Measurements from ENCODE around the gene CD55. TPM values are rescaled to one million over a fixed set of nuclear protein-coding genes. Genes with fewer than 3 reads are reported as not detected.

CD55 gene, protein sequence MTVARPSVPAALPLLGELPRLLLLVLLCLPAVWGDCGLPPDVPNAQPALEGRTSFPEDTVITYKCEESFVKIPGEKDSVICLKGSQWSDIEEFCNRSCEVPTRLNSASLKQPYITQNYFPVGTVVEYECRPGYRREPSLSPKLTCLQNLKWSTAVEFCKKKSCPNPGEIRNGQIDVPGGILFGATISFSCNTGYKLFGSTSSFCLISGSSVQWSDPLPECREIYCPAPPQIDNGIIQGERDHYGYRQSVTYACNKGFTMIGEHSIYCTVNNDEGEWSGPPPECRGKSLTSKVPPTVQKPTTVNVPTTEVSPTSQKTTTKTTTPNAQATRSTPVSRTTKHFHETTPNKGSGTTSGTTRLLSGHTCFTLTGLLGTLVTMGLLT
- 10.4 and 14.7 TPM in 2 replicates for polyA plus RNA-seq (2012; rRNA removed)
- 20.5 and 23.6 TPM in 2 replicates for polyA plus RNA-seq (2012; cell fraction: cytosol; rRNA removed)
- polyA plus RNA-seq (2012; cell fraction: nucleus; rRNA removed) = 6.6 and 8.8 TPM in 2 replicates

DNA sequence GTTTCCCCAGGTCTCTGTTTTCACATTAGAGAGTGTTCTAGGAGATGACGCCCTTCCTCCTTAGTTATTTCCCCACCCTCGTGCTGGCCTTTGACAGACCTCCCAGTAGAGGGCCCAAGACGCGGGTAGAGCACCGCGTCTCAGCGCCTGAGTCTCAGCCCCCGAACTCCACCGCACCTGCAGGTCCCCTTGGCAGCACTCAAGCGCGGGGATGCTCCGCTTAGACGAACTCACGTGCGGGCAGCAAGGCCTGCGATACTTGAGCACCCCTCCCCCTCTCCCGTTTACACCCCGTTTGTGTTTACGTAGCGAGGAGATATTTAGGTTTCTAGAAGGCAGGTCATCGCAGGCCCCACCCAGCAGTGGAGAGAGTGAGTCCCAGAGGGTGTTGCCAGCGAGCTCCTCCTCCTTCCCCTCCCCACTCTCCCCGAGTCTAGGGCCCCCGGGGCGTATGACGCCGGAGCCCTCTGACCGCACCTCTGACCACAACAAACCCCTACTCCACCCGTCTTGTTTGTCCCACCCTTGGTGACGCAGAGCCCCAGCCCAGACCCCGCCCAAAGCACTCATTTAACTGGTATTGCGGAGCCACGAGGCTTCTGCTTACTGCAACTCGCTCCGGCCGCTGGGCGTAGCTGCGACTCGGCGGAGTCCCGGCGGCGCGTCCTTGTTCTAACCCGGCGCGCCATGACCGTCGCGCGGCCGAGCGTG, at the start of gene CD55:
Gene CD55 (plus strand): TSS at position 600 of the 711 bp plus-strand sequence. CDS start 88 bp downstream, at position 688.
- no peak within 1 kb of the TSS for H3K27ac ChIP-seq (ENCODE audit: low read depth in 2 of 2, low read length in 1 of 2)
- peaks cover 0 to 3% of the 10 kb centered on the region in 2 experiments; a peak in 2 of 4 replicates for H3K4me1 ChIP-seq (ENCODE audit: control insufficient read depth in 1 of 2, insufficient read depth in 2 of 2, low read depth in 1 of 2, low read length in 1 of 2)
- DNase-seq = peak; percentile 56
- peak within 1 kb of the TSS; percentile 63 to 68 for H3K4me3 ChIP-seq (ENCODE audit: low read depth in 2 of 2, low read length in 1 of 2)
- 3% methylated on average over 23 of the region's 53 CpGs for WGBS (ENCODE audit: low lambda C conversion rate)
- H4K20me1 ChIP-seq (ENCODE audit: insufficient read depth) = no peaks in the 10 kb centered on the region
- peak within 1 kb of the TSS; percentile 85 for H2AFZ ChIP-seq (ENCODE audit: low read depth)
- no peaks in the 10 kb centered on the region for H3F3A ChIP-seq (replicated peaks; ENCODE audit: insufficient read depth)
- H3K27me3 ChIP-seq (ENCODE audit: insufficient read depth) = peaks cover 13% of the 10 kb centered on the region; the same call in 1 of the 2 replicates
- H3K9me2 ChIP-seq = no peaks in the 10 kb centered on the region
- H3K36me3 ChIP-seq (replicated peaks in 1 of 2; ENCODE audit: control insufficient read depth in 1 of 2, insufficient read depth in 2 of 2, low read length in 1 of 2) = peaks cover 0 to 8% of the 10 kb centered on the region in 2 experiments
- TF ChIP-seq MEF2A (IDR thresholded peaks at IDR 0.05; ENCODE audit: borderline replicate concordance, low read depth) (no peak), FOXJ3 (CRISPR knock-in tag; IDR thresholded peaks at IDR 0.05) (no peak), CHD2 (IDR thresholded peaks at IDR 0.05; ENCODE audit: low read length, partially characterized antibody) (peak; percentile 54), TAF1 (IDR thresholded peaks at IDR 0.05; ENCODE audit: borderline replicate concordance, low read depth, low read length) (no peak), SIN3A (IDR thresholded peaks at IDR 0.05; ENCODE audit: borderline replicate concordance, low read depth, low read length) (no peak), RCOR1 (IDR thresholded peaks at IDR 0.05; ENCODE audit: low read length) (no peak), NRF1 (IDR thresholded peaks at IDR 0.05; ENCODE audit: low read depth, low read length) (no peak), RAD21 (IDR thresholded peaks at IDR 0.05; ENCODE audit: low read length) (no peak), NFIC (IDR thresholded peaks at IDR 0.05; ENCODE audit: borderline replicate concordance) (no peak), EP300 (IDR thresholded peaks at IDR 0.05; ENCODE audit: borderline replicate concordance in 1 of 2, low read depth in 1 of 2, low read length in 1 of 2) (no peak)
- TF ChIP-seq, protein P1, sequence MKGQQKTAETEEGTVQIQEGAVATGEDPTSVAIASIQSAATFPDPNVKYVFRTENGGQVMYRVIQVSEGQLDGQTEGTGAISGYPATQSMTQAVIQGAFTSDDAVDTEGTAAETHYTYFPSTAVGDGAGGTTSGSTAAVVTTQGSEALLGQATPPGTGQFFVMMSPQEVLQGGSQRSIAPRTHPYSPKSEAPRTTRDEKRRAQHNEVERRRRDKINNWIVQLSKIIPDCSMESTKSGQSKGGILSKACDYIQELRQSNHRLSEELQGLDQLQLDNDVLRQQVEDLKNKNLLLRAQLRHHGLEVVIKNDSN (IDR thresholded peaks at IDR 0.05; ENCODE audit: borderline replicate concordance, low read depth) = no peak
- TF ChIP-seq, protein P2, sequence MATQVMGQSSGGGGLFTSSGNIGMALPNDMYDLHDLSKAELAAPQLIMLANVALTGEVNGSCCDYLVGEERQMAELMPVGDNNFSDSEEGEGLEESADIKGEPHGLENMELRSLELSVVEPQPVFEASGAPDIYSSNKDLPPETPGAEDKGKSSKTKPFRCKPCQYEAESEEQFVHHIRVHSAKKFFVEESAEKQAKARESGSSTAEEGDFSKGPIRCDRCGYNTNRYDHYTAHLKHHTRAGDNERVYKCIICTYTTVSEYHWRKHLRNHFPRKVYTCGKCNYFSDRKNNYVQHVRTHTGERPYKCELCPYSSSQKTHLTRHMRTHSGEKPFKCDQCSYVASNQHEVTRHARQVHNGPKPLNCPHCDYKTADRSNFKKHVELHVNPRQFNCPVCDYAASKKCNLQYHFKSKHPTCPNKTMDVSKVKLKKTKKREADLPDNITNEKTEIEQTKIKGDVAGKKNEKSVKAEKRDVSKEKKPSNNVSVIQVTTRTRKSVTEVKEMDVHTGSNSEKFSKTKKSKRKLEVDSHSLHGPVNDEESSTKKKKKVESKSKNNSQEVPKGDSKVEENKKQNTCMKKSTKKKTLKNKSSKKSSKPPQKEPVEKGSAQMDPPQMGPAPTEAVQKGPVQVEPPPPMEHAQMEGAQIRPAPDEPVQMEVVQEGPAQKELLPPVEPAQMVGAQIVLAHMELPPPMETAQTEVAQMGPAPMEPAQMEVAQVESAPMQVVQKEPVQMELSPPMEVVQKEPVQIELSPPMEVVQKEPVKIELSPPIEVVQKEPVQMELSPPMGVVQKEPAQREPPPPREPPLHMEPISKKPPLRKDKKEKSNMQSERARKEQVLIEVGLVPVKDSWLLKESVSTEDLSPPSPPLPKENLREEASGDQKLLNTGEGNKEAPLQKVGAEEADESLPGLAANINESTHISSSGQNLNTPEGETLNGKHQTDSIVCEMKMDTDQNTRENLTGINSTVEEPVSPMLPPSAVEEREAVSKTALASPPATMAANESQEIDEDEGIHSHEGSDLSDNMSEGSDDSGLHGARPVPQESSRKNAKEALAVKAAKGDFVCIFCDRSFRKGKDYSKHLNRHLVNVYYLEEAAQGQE (IDR thresholded peaks at IDR 0.05; ENCODE audit: low read depth, low read length) = no peak
- TF ChIP-seq, protein P3, sequence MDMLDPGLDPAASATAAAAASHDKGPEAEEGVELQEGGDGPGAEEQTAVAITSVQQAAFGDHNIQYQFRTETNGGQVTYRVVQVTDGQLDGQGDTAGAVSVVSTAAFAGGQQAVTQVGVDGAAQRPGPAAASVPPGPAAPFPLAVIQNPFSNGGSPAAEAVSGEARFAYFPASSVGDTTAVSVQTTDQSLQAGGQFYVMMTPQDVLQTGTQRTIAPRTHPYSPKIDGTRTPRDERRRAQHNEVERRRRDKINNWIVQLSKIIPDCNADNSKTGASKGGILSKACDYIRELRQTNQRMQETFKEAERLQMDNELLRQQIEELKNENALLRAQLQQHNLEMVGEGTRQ (IDR thresholded peaks at IDR 0.05; ENCODE audit: borderline replicate concordance, low read depth, low read length) = no peak
- TF ChIP-seq, protein P4, sequence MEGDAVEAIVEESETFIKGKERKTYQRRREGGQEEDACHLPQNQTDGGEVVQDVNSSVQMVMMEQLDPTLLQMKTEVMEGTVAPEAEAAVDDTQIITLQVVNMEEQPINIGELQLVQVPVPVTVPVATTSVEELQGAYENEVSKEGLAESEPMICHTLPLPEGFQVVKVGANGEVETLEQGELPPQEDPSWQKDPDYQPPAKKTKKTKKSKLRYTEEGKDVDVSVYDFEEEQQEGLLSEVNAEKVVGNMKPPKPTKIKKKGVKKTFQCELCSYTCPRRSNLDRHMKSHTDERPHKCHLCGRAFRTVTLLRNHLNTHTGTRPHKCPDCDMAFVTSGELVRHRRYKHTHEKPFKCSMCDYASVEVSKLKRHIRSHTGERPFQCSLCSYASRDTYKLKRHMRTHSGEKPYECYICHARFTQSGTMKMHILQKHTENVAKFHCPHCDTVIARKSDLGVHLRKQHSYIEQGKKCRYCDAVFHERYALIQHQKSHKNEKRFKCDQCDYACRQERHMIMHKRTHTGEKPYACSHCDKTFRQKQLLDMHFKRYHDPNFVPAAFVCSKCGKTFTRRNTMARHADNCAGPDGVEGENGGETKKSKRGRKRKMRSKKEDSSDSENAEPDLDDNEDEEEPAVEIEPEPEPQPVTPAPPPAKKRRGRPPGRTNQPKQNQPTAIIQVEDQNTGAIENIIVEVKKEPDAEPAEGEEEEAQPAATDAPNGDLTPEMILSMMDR (IDR thresholded peaks at IDR 0.05) = peak; percentile 30; the same call in 1 of the 2 replicates
- TF ChIP-seq, protein P5, sequence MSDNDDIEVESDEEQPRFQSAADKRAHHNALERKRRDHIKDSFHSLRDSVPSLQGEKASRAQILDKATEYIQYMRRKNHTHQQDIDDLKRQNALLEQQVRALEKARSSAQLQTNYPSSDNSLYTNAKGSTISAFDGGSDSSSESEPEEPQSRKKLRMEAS (IDR thresholded peaks at IDR 0.05; ENCODE audit: low read depth) = 0 out of 2 replicates have a peak, but pooled peaks have one; percentile 21
- TF ChIP-seq, protein P6, sequence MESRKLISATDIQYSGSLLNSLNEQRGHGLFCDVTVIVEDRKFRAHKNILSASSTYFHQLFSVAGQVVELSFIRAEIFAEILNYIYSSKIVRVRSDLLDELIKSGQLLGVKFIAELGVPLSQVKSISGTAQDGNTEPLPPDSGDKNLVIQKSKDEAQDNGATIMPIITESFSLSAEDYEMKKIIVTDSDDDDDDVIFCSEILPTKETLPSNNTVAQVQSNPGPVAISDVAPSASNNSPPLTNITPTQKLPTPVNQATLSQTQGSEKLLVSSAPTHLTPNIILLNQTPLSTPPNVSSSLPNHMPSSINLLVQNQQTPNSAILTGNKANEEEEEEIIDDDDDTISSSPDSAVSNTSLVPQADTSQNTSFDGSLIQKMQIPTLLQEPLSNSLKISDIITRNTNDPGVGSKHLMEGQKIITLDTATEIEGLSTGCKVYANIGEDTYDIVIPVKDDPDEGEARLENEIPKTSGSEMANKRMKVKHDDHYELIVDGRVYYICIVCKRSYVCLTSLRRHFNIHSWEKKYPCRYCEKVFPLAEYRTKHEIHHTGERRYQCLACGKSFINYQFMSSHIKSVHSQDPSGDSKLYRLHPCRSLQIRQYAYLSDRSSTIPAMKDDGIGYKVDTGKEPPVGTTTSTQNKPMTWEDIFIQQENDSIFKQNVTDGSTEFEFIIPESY (IDR thresholded peaks at IDR 0.05; ENCODE audit: borderline replicate concordance, low read depth) = no peak
- H3K79me2 ChIP-seq (ENCODE audit: insufficient read depth) = no peaks in the 10 kb centered on the region
- POLR2A ChIA-PET = no interaction called here
- CTCF ChIA-PET = interaction anchor here (1.7 kb wide), 1 partner anchor 237 kb away, joined by 4 read pairs; no protein-coding TSS in a partner anchor
- H3K4me2 ChIP-seq = peak within 1 kb of the TSS; percentile 90
- H3K9ac ChIP-seq = peak within 1 kb of the TSS; percentile 52; the same call in 1 of the 2 replicates
- H3K9me3 ChIP-seq = no peaks in the 10 kb centered on the region
